A673 (cell line): ENCODE measurements around the gene ILKAP. TPM values are rescaled to one million over a fixed set of nuclear protein-coding genes. Genes with fewer than 3 reads are reported as not detected.

ENCODE experiments used
- BruUV-seq: library from RNA; stranded (reverse); fragments of 400-500 nt; replicated peaks from 2 replicates; lab custom pipeline; 2021; lab: Mats Ljungman, UMichigan
- CTCF ChIA-PET: fragments of 300-600 bp; sonication (Branson Sonifier 250); formaldehyde crosslinking; loops from one replicate; lab custom pipeline; 2022; ENCODE audit warnings: antibody characterized with exemption; lab: Charles Lee
- POLR2A ChIA-PET: fragments of 300-600 bp; sonication (Branson Sonifier 250); formaldehyde crosslinking; loops from one replicate; lab custom pipeline; 2022; ENCODE audit warnings: antibody characterized with exemption; ENCODE audit not compliant: low non-redundant PET; lab: Charles Lee
- DNase-seq: peaks from one replicate; pipeline ENCODE4 v3.0.0-alpha.2; 2015; ENCODE audit warnings: low spot score
- H3K27ac ChIP-seq: fragments of 200-600 bp; sonication (generic); 2 replicates; pipeline ENCODE4 v1.5.1; 2016; ENCODE audit warnings: mixed run types, low read depth, mild to moderate bottlenecking, mixed read lengths, antibody characterized with exemption, low read length; ENCODE audit not compliant: poor library complexity, severe bottlenecking
- H3K27me3 ChIP-seq: fragments of 200-600 bp; sonication (generic); replicated peaks from 2 replicates; pipeline ENCODE4 v1.6.1; 2017; ENCODE audit warnings: mixed run types, low read depth, mild to moderate bottlenecking, mixed read lengths, antibody characterized with exemption, low read length; ENCODE audit not compliant: insufficient read depth, poor library complexity
- H3K36me3 ChIP-seq: fragments of 200-600 bp; sonication (generic); 2 replicates; pipeline ENCODE4 v1.6.1; 2016; ENCODE audit warnings: mixed run types, mild to moderate bottlenecking, mixed read lengths, antibody characterized with exemption, low read length; ENCODE audit not compliant: insufficient read depth, poor library complexity, severe bottlenecking
- H3K4me1 ChIP-seq: fragments of 200-600 bp; sonication (generic); 2 replicates; pipeline ENCODE4 v1.6.1; 2017; ENCODE audit warnings: mixed run types, mild to moderate bottlenecking, mixed read lengths, antibody characterized with exemption, low read length; ENCODE audit not compliant: insufficient read depth, poor library complexity, severe bottlenecking
- H3K4me3 ChIP-seq: fragments of 200-600 bp; sonication (generic); 2 replicates; pipeline ENCODE4 v1.5.1; 2016; ENCODE audit warnings: low read depth, mixed run types, mild to moderate bottlenecking, mixed read lengths, low read length; ENCODE audit not compliant: poor library complexity, severe bottlenecking
- H3K9me3 ChIP-seq: fragments of 200-600 bp; sonication (generic); 2 replicates; pipeline ENCODE4 v1.6.1; 2016; ENCODE audit warnings: mixed run types, low read depth, mild to moderate bottlenecking, mixed read lengths, antibody characterized with exemption, low read length; ENCODE audit not compliant: poor library complexity, severe bottlenecking
- CTCF ChIP-seq: fragments of 300-800, 200-600 bp; sonication (generic); conservative IDR thresholded peaks from 2 replicates; pipeline ENCODE4 v1.5.1; 2017; ENCODE audit warnings: low read depth, mild to moderate bottlenecking, antibody characterized with exemption, low read length, moderate library complexity, mixed read lengths
- EZH2 ChIP-seq: fragments of 200-600 bp; sonication (generic); IDR thresholded peaks from 2 replicates; pipeline ENCODE4 v1.6.1; 2017; ENCODE audit warnings: borderline replicate concordance, low read depth, mild to moderate bottlenecking, mixed read lengths, antibody characterized with exemption, low read length; ENCODE audit not compliant: poor library complexity, severe bottlenecking
- intact Hi-C: fragments of 100-400 bp; cut with micrococcal nuclease; formaldehyde crosslinking; loops from one replicate; pipeline ENCODE4 v1.10.0; 2022; ENCODE audit not compliant: unreplicated experiment
- total RNA-seq: library from RNA; stranded (reverse); gene quantifications from 2 replicates; pipeline ENCODE4 v1.2.3, GENCODE V29; 2021

Gene ILKAP
- total RNA-seq, 1 experiment from 2014 or later = 71.6 TPM

- no peak overlapping the region for H3K4me3 ChIP-seq
- no TSS peak for BruUV-seq
- H3K4me1 ChIP-seq = peaks cover 16% of the 10 kb centered on the region
- ChIA-PET POLR2A (no interaction called here), CTCF (no interaction called here)
- intact Hi-C loops = no loop called here
- no peak for TF ChIP-seq CTCF
- no peak for TF ChIP-seq EZH2
- no peaks in the 10 kb centered on the region for H3K9me3 ChIP-seq
- H3K36me3 ChIP-seq = peaks cover 24% of the 10 kb centered on the region
- peaks cover 6% of the 10 kb centered on the region for H3K27me3 ChIP-seq
- no peak for DNase-seq
- H3K27ac ChIP-seq = no peak overlapping the region
These were observed 36.8 kb downstream of the ILKAP start for GRCh38 chr2:238166391-238167343.

DNA sequence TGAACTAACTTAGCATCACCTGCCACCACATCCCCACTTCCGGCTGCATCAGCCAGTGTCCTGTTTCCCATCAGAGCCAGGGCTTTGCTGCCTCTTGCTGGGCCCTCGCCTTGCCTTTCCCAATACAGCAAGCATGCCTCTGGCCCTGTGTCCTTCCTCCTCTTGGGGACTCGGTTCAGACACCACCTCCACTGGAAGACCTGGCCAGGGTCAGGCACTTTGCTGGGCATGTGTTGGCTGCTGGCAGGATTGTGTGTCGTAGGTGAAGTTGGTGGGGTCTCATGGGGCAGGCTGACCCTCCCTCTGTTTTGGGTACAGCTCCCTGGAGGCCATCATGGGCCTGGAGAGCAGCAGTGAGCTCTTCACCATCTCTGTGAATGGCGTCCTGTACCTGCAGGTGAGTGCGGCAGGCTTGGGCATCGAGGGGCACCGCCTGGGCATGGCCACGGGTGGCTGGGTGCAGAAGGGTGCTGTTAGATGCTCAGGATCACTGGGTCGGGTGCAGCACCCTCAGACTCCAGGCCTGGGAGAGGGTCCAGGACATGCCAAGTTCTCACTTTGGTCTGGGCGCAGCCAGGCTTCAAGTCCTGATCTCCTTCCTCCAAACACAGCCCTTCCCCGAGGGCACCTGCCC, 38.1 kb downstream of the ILKAP start:
- H3K4me3 ChIP-seq = no peak overlapping the region
- H3K36me3 ChIP-seq = peaks cover 17% of the 10 kb centered on the region
- no peak for DNase-seq
- TF ChIP-seq CTCF = no peak
- no peak for TF ChIP-seq EZH2
- H3K27ac ChIP-seq = no peak overlapping the region
- BruUV-seq = no TSS peak
- ChIA-PET CTCF (no interaction called here), POLR2A (no interaction called here)
- intact Hi-C loops = no loop called here
- H3K27me3 ChIP-seq = peaks cover 6% of the 10 kb centered on the region
- H3K9me3 ChIP-seq = no peaks in the 10 kb centered on the region
- H3K4me1 ChIP-seq = peaks cover 16% of the 10 kb centered on the region

- POLR2A ChIA-PET = no interaction called here
- CTCF ChIA-PET = no interaction called here
These were observed 38.6 kb downstream of the ILKAP start for GRCh38 chr2:238164906-238165287.

More at GRCh38 chr2:238164906-238165287, 38.6 kb downstream of the ILKAP start:
- BruUV-seq = no TSS peak
- Histone ChIP-seq H3K4me1 (peaks cover 11% of the 10 kb centered on the region), H3K27ac (no peak overlapping the region), H3K27me3 (peaks cover 6% of the 10 kb centered on the region), H3K36me3 (peaks cover 12% of the 10 kb centered on the region), H3K4me3 (no peak overlapping the region), H3K9me3 (no peaks in the 10 kb centered on the region)
- no peak for DNase-seq
- no peak for TF ChIP-seq CTCF
- TF ChIP-seq EZH2 = no peak
- intact Hi-C loops = loop anchor here (5.0 kb wide), 1 partner anchor 97 kb away; no protein-coding TSS in a partner anchor
